Gastrocnemius medialis (tissue), 4 donors: ENCODE measurements around the gene HSD11B1L.

ENCODE experiments used
- CTCF ChIP-seq, 5 experiments: fragments of 450-650 bp in 3 of 5; fragments of 200-600 bp in 2 of 5; sonication (generic) in 2 of 5; IDR thresholded peaks in 4 of 5; conservative IDR thresholded peaks in 1 of 5; 1 replicate in 4 of 5; 2 replicates in 1 of 5; pipeline ENCODE4 v1.5.1; 2016 to 2019; ENCODE audit warnings: antibody characterized with exemption in 5 of 5, mild to moderate bottlenecking in 3 of 5, moderate library complexity in 3 of 5
- POLR2A ChIP-seq, 2 donors: fragments of 450-650 bp; IDR thresholded peaks; one replicate each; pipeline ENCODE4 v1.6.1; 2017; ENCODE audit warnings: antibody characterized with exemption in 2 of 2, mild to moderate bottlenecking in 2 of 2, moderate library complexity in 2 of 2

- no peak for TF ChIP-seq CTCF (IDR thresholded peaks at IDR 0.05 in 4 of 5, conservative IDR thresholded peaks at IDR 0.05 in 1 of 5)
- TF ChIP-seq POLR2A (IDR thresholded peaks at IDR 0.05) = no peak
These were observed 6.1 kb upstream of the HSD11B1L start for GRCh38 chr19:5674714-5675113.
